Nephron (organoid): Measurements from ENCODE around the gene ERBB4.
A peak's percentile ranks its signal among the peaks of the same experiment; 100 is the strongest.

ENCODE experiments used
- H3K27ac Mint-ChIP-seq, 3 experiments: 2 replicates each; pipeline ENCODE4 v1.8.0; 2020; ENCODE audit warnings: mixed read lengths in 3 of 3, mild to moderate bottlenecking in 2 of 3, moderate library complexity in 1 of 3
- H3K27me3 Mint-ChIP-seq: 2 replicates; pipeline ENCODE4 v1.8.0; 2021; ENCODE audit warnings: low read depth, mild to moderate bottlenecking, moderate library complexity, mixed read lengths
- H3K36me3 Mint-ChIP-seq: 2 replicates; pipeline ENCODE4 v1.8.0; 2020; ENCODE audit warnings: low read depth, mixed read lengths
- H3K4me1 Mint-ChIP-seq: 2 replicates; pipeline ENCODE4 v1.8.0; 2020; ENCODE audit warnings: mixed read lengths
- H3K4me3 Mint-ChIP-seq, 3 experiments: 2 replicates each; pipeline ENCODE4 v1.8.0; 2020; ENCODE audit warnings: mild to moderate bottlenecking in 3 of 3, mixed read lengths in 3 of 3, moderate library complexity in 2 of 3
- H3K9me3 Mint-ChIP-seq: 2 replicates; pipeline ENCODE4 v1.8.0; 2020; ENCODE audit warnings: mixed read lengths
- TF ChIP-seq, protein P1 (sequence below), 3 experiments: fragments of 200-600 bp; sonication (generic); IDR thresholded peaks; one replicate each; pipeline ENCODE4 v1.5.0; 2021; ENCODE audit warnings: antibody characterized with exemption in 3 of 3; ENCODE audit not compliant: unreplicated experiment in 3 of 3

The ERBB4 gene

DNA sequence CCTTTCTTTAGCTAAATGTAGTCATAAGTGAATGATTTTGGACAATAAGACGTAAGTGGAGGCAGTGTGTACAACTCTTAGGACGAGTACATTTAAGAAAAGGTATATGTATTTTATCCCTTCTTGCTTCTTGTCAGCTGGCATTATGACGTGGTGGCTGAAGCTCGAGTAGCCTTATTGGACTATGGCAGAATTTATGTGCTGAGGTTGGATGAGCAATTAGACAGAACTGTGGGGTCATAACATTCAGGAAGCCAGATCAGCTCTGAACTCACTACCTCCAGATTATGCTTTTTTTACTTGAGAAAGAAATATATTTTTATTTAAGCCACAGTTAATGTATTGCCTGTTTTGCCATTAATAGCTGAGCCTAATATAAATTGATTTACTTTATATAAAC lies 661.5 kb downstream of the ERBB4 start:
- H3K4me3 Mint-ChIP-seq = no peak overlapping the region
- no peaks in the 10 kb centered on the region for H3K27me3 Mint-ChIP-seq
- H3K4me1 Mint-ChIP-seq = no peaks in the 10 kb centered on the region
- H3K9me3 Mint-ChIP-seq = no peaks in the 10 kb centered on the region
- H3K27ac Mint-ChIP-seq = no peak overlapping the region
- H3K36me3 Mint-ChIP-seq = no peaks in the 10 kb centered on the region
- TF ChIP-seq, protein P1, sequence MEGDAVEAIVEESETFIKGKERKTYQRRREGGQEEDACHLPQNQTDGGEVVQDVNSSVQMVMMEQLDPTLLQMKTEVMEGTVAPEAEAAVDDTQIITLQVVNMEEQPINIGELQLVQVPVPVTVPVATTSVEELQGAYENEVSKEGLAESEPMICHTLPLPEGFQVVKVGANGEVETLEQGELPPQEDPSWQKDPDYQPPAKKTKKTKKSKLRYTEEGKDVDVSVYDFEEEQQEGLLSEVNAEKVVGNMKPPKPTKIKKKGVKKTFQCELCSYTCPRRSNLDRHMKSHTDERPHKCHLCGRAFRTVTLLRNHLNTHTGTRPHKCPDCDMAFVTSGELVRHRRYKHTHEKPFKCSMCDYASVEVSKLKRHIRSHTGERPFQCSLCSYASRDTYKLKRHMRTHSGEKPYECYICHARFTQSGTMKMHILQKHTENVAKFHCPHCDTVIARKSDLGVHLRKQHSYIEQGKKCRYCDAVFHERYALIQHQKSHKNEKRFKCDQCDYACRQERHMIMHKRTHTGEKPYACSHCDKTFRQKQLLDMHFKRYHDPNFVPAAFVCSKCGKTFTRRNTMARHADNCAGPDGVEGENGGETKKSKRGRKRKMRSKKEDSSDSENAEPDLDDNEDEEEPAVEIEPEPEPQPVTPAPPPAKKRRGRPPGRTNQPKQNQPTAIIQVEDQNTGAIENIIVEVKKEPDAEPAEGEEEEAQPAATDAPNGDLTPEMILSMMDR (IDR thresholded peaks at IDR 0.05; ENCODE audit: unreplicated experiment in 3 of 3) = no peak

DNA sequence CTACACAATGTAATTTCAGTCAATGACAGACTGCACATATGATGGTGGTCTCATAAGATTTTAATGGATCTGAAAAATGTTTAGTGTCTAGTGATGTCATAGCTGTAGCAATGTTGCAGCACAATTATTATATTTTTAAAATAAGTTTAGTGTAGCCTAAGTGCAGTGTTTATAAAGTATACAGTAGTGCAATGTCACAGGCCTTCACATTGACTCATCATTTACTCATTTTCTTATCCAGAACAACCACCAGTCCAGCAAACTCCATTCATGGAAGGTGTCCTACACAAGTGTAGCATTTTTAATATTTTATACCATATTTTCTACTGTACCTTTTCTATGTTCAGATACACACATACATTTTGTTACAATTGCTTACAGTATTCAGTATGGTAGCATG lies 663.1 kb downstream of the ERBB4 start:
- H3K9me3 Mint-ChIP-seq = no peaks in the 10 kb centered on the region
- TF ChIP-seq, protein P1 (IDR thresholded peaks at IDR 0.05; ENCODE audit: unreplicated experiment in 3 of 3) = no peak

DNA sequence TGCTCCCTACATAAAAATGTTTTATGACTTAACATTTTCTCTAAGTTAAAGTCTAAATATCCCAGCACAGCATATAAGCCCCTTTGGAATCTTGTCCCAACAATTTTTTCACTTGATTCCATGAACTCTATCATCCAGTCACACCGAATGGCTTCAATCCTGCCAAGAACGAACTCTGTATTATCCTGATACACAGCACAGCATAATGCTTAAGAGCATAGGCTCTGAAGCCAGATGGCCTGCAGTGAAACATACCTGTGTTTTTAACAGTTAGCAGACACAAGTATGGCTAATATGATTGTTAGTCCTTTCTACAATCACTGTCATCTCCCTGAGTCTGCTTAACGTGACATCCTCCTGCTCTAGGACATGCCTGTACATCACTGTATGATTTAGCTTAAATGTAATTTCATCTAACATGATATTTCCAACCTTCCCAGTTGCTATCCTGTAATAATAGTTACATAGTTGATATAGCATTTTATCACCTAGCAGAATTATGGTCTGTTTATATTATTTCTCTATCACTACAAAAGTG lies 669.5 kb downstream of the ERBB4 start:
- peaks cover 14% of the 10 kb centered on the region for H3K4me1 Mint-ChIP-seq
- peaks cover 1% of the 10 kb centered on the region for H3K9me3 Mint-ChIP-seq
- no peaks in the 10 kb centered on the region for H3K36me3 Mint-ChIP-seq
- no peak overlapping the region for H3K27ac Mint-ChIP-seq
- no peak overlapping the region for H3K4me3 Mint-ChIP-seq
- no peaks in the 10 kb centered on the region for H3K27me3 Mint-ChIP-seq
- TF ChIP-seq, protein P1 (IDR thresholded peaks at IDR 0.05; ENCODE audit: unreplicated experiment in 3 of 3) = no peak

More for the DNA sequence above, 663.1 kb downstream of the ERBB4 start:
- Mint-ChIP-seq H3K36me3 (no peaks in the 10 kb centered on the region), H3K4me3 (no peak overlapping the region), H3K27ac (no peak overlapping the region), H3K27me3 (no peaks in the 10 kb centered on the region), H3K4me1 (no peaks in the 10 kb centered on the region)

DNA sequence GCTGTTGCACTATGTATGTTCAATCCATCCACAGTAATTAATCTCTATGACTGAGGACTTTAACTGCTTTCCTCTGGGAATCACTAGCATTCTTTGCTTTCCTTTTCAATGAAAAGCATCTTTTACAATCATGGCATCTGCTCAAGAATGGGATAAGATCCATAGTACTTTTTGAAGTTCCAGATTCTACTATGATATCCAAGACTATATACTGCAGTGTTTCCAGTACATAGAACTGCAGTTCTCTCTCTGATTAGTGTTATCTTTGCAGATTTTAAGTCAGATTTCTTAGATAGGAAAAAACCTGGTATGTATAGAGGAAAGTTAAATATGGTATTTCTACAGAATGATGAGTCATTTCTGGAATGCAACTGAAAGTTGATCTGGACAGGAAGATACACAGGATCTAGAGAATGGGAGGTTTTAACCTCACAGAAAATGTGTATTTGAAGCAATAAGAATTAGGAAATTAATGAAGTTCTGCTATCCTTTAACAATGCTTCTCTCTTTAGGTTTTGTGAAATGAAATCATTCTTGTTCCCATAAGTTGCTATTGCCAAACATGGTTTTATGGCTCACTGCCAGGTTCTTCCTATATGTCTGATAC lies 670.7 kb downstream of the ERBB4 start:
- no peaks in the 10 kb centered on the region for H3K36me3 Mint-ChIP-seq
- H3K4me3 Mint-ChIP-seq = no peak overlapping the region
- H3K27ac Mint-ChIP-seq = peak overlapping the region in 2 of 3 experiments; percentile 51 to 53
- H3K9me3 Mint-ChIP-seq = peaks cover 3% of the 10 kb centered on the region
- TF ChIP-seq, protein P1 (IDR thresholded peaks at IDR 0.05; ENCODE audit: unreplicated experiment in 3 of 3) = no peak
- H3K27me3 Mint-ChIP-seq = no peaks in the 10 kb centered on the region
- peaks cover 14% of the 10 kb centered on the region for H3K4me1 Mint-ChIP-seq

DNA sequence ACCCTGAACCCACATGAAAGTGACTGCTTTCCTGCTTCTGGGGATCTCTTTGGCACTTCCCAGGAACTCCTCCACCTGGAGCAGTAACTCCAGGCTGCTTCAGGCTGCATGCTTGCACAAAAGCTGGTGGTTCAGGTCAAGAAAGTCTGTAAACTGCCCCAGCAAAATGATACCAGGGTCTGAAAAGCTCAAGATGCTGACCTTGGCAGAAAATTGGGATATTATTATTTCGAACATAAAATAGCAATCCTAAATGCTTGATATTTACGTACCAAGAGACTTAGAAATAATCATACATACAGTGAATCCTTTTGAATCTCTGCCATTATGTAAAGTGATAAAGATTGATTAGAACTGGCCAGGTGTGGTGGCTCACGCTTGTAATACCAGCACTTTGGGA lies 674.3 kb downstream of the ERBB4 start:
- H3K4me3 Mint-ChIP-seq = no peak overlapping the region
- no peak overlapping the region for H3K27ac Mint-ChIP-seq
- TF ChIP-seq, protein P1 (IDR thresholded peaks at IDR 0.05; ENCODE audit: unreplicated experiment in 3 of 3) = no peak
- peaks cover 3% of the 10 kb centered on the region for H3K9me3 Mint-ChIP-seq
- H3K4me1 Mint-ChIP-seq = peaks cover 14% of the 10 kb centered on the region
- no peaks in the 10 kb centered on the region for H3K27me3 Mint-ChIP-seq
- H3K36me3 Mint-ChIP-seq = no peaks in the 10 kb centered on the region

DNA sequence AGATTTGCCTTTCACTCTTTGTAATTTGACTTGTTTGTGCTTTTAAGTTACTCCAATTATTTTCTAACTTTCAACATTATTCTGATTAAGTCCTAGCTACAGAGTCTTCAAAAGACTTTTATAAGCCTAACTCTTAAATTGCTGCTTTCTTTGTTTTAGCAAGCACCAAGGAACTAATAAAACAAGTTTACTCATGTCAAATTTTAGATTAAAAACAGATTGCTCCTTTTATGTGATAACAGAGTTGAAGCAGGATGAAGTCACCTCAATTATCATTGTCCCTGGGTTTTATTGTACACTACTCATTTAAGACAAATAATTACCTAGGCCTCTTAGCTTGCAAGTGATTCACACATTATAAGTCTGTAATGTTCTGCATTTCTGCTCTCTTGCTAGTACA lies 678.4 kb downstream of the ERBB4 start:
- Mint-ChIP-seq H3K4me3 (no peak overlapping the region), H3K27ac (no peak overlapping the region), H3K9me3 (peaks cover 3% of the 10 kb centered on the region), H3K36me3 (no peaks in the 10 kb centered on the region), H3K4me1 (no peaks in the 10 kb centered on the region), H3K27me3 (no peaks in the 10 kb centered on the region)
- TF ChIP-seq, protein P1 (IDR thresholded peaks at IDR 0.05; ENCODE audit: unreplicated experiment in 3 of 3) = no peak
